ENCODE measurements around the gene TAS2R60.
"Not testable (repeated sequence)": the region's sequence is repeated elsewhere in the genome, so short reads cannot be mapped to it uniquely, and the experiment has no call there.

TAS2R60 gene

GRCh38 chr7:143444063-143444782, 970 bp downstream of the TAS2R60 start:
- DNase-seq: no peak

- DNase-seq: no peak
Observed at GRCh38 chr7:143444785-143445184, 1.5 kb downstream of the TAS2R60 start.

GRCh38 chr7:143447466-143447865, 4.2 kb downstream of the TAS2R60 start:
- no peak for DNase-seq

- DNase-seq: no peak
Observed at GRCh38 chr7:143448429-143448828, 5.2 kb downstream of the TAS2R60 start.

GRCh38 chr7:143449793-143450192, 6.5 kb downstream of the TAS2R60 start:
- DNase-seq: no peak

- DNase-seq: no peak
Observed at GRCh38 chr7:143451122-143451521, 7.9 kb downstream of the TAS2R60 start.

- no peak for DNase-seq
Observed at GRCh38 chr7:143451746-143452145, 8.5 kb downstream of the TAS2R60 start.

- no peak for DNase-seq
Observed at GRCh38 chr7:143452495-143452894, 9.2 kb downstream of the TAS2R60 start.

GRCh38 chr7:143454091-143454680, 10.9 kb downstream of the TAS2R60 start:
- DNase-seq: no peak

GRCh38 chr7:143455491-143455890, 12.2 kb downstream of the TAS2R60 start:
- DNase-seq: no peak

- DNase-seq: no peak
Observed at GRCh38 chr7:143455942-143456341, 12.7 kb downstream of the TAS2R60 start.

- DNase-seq: no peak
Observed at GRCh38 chr7:143456992-143457793, 13.9 kb downstream of the TAS2R60 start.

- DNase-seq: no peak
Observed at GRCh38 chr7:143458263-143458662, 15.0 kb downstream of the TAS2R60 start.

GRCh38 chr7:143458681-143459080, 15.4 kb downstream of the TAS2R60 start:
- DNase-seq: no peak

- DNase-seq: no peak
Observed at GRCh38 chr7:143459359-143459758, 16.1 kb downstream of the TAS2R60 start.

GRCh38 chr7:143460271-143460979, 17.2 kb downstream of the TAS2R60 start:
- no peak for DNase-seq

- DNase-seq: no peak
Observed at GRCh38 chr7:143462045-143462444, 18.8 kb downstream of the TAS2R60 start.

GRCh38 chr7:143463556-143463955, 20.3 kb downstream of the TAS2R60 start:
- DNase-seq: no peak

- no peak for DNase-seq
Observed at GRCh38 chr7:143463957-143464356, 20.7 kb downstream of the TAS2R60 start.

- DNase-seq: no peak
Observed at GRCh38 chr7:143467724-143468123, 24.5 kb downstream of the TAS2R60 start.

- not testable (repeated sequence) for DNase-seq
Observed at GRCh38 chr7:143472071-143472689, 28.9 kb downstream of the TAS2R60 start.

- DNase-seq: no peak
Observed at GRCh38 chr7:143477501-143478150, 34.4 kb downstream of the TAS2R60 start, which contains the start of gene TAS2R41. TSS of gene TAS2R41 (plus strand) at chr7:143477873. CDS start at chr7:143477873, 0 bp downstream.

All from activated T-cell treated with anti-CD3 and anti-CD28 coated beads for 4 hours (primary cell).